Measurements from ENCODE around the gene C1S.

The C1S gene

DNA sequence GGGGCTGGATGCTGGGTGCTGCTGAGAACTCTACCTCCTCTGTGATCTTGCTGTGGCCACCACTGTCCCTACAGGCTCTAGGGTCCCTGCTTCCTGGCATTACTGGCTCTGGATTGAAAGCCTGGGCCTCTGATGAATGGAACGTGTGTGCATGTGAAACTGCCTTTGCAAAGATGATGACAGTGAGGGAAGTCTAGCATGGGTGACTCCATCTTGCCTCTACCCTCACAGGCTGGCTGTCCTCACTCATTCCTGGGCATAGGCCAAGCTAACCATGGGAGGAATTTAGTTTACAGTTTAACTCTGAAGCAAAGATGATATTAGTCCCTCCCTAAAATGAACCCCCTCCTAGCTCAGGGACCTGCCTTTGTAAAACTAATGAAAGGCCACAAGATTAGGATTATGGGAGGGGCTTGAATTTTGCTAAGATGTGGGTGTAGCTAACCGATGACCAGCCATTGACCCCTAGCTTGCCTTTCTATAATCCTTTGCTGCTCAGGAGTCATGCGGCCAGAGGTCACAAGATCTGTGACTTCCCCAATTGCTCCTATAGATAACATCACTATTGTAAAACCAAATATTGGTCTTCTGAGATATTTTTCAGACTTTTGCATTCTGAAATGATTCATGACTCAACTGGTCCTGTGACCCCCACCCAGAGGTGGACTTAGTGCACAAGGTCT is 2.2 kb upstream of the C1S start:
- no peak for DNase-seq (ENCODE audit: low spot score)
- Mint-ChIP-seq H3K27me3 (ENCODE audit: low read depth) (peaks cover 37% of the 10 kb centered on the region), H3K27ac (no peak overlapping the region), H3K4me1 (ENCODE audit: low read depth) (no peaks in the 10 kb centered on the region), H3K9me3 (no peaks in the 10 kb centered on the region), H3K36me3 (ENCODE audit: low read depth) (no peaks in the 10 kb centered on the region), H3K4me3 (no peak overlapping the region)

DNA sequence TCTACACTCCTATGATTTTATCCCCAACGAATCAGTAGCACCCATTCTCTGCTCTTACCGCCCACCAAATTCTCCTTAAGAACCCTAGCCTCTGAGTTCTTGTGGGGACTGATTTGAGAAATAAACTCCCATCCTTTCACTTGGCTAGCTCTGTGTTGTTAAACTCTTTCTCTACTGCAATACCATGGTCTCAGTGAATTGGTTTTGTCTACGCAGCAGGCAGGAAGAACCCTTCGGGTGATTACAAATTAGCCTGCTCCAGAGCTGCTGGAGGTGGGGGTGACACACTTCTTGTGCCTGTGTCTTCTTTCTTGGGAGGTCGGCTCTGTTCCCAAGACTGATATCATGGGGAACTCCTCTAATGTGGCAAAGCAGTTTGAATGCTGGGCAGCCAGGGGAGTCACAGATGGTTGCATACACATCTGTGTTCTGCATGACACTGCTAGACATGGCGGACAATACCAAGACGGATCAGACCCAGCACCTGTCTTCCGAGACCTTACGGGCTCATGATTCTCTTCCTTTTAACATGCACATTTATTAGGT is 1.6 kb upstream of the C1S start:
- H3K9me3 Mint-ChIP-seq, result no peaks in the 10 kb centered on the region
- no peak overlapping the region for H3K27ac Mint-ChIP-seq
- H3K27me3 Mint-ChIP-seq (ENCODE audit: low read depth), result peaks cover 33% of the 10 kb centered on the region

DNA sequence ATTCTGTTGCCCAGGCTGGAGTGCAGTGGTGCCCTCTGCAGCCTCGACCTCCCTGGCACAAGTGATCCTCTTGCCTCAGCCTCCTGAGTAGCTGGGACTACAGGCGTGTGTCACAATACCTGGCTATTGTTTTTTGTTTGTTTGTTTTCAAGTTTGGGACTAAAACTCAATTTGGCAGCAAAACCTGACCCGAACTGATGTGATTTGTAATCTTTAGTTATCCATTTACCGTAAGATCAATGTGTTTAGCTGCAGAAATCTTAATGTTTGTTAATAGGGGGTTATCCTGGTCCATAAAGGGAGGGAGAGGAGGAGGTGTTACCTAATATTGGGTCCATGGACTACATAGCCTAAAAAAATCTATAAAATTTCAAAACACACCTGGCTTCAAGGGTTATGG is 738 bp upstream of the C1S start:
- Mint-ChIP-seq H3K27me3 (ENCODE audit: low read depth) (peaks cover 28% of the 10 kb centered on the region), H3K27ac (no peak overlapping the region), H3K36me3 (ENCODE audit: low read depth) (no peaks in the 10 kb centered on the region), H3K9me3 (no peaks in the 10 kb centered on the region), H3K4me1 (ENCODE audit: low read depth) (no peaks in the 10 kb centered on the region), H3K4me3 (no peak overlapping the region)
- DNase-seq (ENCODE audit: low spot score), result no peak

More for the DNA sequence above, 1.6 kb upstream of the C1S start:
- Mint-ChIP-seq H3K36me3 (ENCODE audit: low read depth) (no peaks in the 10 kb centered on the region), H3K4me3 (no peak overlapping the region), H3K4me1 (ENCODE audit: low read depth) (no peaks in the 10 kb centered on the region)
- no peak for DNase-seq (ENCODE audit: low spot score)

DNA sequence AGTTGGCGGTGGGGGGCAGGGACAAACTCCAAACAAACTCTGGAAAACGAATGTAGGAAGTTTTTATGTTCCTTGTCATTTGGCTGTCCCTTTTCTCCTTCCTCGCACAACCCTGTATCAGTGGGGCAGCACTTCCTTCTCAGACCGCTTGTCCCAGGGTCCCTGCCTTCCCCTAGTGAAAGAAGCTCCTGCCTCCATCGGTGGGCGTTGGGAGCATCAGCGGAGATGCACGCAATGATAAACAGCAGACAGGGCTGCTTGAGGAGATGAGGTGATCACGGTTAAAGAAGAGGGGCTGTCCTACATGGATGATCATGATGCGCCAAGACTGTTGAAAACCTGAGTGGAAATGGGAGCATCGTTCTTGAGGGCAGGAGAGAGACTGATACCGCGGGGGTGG is 620 bp downstream of the C1S start:
- no peaks in the 10 kb centered on the region for H3K9me3 Mint-ChIP-seq
- no peak overlapping the region for H3K27ac Mint-ChIP-seq
- H3K27me3 Mint-ChIP-seq (ENCODE audit: low read depth), result peaks cover 22% of the 10 kb centered on the region
- H3K36me3 Mint-ChIP-seq (ENCODE audit: low read depth), result no peaks in the 10 kb centered on the region
- no peak for DNase-seq (ENCODE audit: low spot score)
- no peaks in the 10 kb centered on the region for H3K4me1 Mint-ChIP-seq (ENCODE audit: low read depth)
- H3K4me3 Mint-ChIP-seq, result no peak overlapping the region

DNA sequence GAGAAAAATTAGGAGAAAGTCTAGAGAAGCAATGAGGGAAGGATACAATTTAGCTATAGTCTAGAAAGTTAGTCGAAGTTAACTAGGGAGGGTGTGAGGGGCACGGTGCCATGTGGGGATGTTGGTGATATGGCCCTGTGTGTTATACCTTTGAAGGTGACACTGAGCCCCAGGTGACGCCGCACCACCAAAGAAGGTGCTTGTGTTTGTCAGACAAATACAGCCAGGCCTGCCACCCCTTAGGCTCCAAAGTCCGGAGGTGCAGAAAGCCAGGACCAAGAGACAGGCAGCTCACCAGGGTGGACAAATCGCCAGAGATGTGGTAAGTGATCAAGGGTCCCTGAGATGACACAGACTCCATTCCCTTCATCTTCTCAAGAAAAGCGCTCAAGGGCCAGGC is 1.1 kb downstream of the C1S start:
- DNase-seq (ENCODE audit: low spot score), result no peak
- Mint-ChIP-seq H3K4me1 (ENCODE audit: low read depth) (no peaks in the 10 kb centered on the region), H3K27me3 (ENCODE audit: low read depth) (peaks cover 22% of the 10 kb centered on the region), H3K36me3 (ENCODE audit: low read depth) (no peaks in the 10 kb centered on the region), H3K9me3 (no peaks in the 10 kb centered on the region), H3K27ac (no peak overlapping the region), H3K4me3 (no peak overlapping the region)

DNA sequence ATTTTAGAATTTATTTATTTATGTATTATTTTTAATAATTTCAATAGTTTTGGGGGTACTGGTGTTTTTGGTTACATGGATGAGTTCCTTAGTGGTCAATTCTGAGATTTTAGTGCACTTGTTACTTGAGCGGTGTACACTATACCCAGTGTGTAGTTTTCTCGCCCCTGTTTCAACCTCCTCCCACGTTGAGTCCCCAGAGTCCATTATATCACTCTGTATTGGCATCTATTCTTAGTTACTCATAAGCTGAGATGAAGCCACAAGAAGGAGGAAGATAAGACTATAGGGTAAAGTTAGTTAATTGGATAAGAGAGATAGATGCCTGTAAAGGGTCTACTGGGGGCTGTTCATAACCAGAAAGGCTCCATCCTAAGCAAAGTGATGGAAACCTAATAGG is 4.0 kb downstream of the C1S start:
- Mint-ChIP-seq H3K36me3 (ENCODE audit: low read depth) (no peaks in the 10 kb centered on the region), H3K4me3 (no peak overlapping the region), H3K27ac (no peak overlapping the region), H3K9me3 (no peaks in the 10 kb centered on the region), H3K4me1 (ENCODE audit: low read depth) (no peaks in the 10 kb centered on the region), H3K27me3 (ENCODE audit: low read depth) (peaks cover 17% of the 10 kb centered on the region)
- no peak for DNase-seq (ENCODE audit: low spot score)

DNA sequence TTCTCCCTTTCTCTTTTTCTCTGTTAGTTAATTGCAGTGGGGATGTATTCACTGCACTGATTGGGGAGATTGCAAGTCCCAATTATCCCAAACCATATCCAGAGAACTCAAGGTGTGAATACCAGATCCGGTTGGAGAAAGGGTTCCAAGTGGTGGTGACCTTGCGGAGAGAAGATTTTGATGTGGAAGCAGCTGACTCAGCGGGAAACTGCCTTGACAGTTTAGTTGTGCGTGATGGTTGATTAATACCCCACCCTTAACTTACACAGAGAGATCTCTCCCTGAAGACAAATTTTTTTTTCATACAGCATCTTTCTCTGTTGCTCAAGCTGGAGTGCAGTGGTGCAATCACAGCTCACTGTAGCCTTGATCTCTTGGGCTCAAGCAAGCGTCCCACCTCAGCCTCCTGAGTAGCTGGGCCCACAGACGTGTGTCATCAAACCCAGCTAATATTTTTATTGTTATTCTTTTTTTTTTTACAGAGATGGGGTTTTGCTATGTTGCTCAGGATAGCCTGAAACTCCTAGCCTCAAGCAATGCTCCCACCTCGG is 4.6 kb downstream of the C1S start:
- DNase-seq (ENCODE audit: low spot score), result no peak
- Mint-ChIP-seq H3K27ac (no peak overlapping the region), H3K36me3 (ENCODE audit: low read depth) (no peaks in the 10 kb centered on the region), H3K9me3 (no peaks in the 10 kb centered on the region), H3K4me1 (ENCODE audit: low read depth) (no peaks in the 10 kb centered on the region), H3K4me3 (no peak overlapping the region), H3K27me3 (ENCODE audit: low read depth) (peaks cover 12% of the 10 kb centered on the region)

DNA sequence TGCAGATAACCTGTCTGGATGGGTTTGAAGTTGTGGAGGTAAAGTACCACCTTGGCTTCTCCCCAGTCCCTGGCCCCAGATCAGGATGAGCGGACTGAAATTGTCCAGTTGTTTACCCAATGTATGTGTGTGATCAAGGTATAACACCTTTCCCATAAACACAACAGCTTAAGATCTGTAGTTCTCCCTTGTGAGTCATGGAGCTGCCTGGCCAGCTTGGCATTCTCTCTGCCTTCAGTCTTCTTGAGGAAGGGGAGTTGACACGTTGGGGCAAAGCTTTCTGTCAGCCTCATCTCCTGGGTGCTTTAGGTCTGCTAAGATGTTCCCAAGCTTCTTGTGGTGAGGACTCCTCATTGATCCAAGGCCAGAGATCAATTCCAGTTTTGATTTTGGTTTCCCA is 6.1 kb downstream of the C1S start:
- DNase-seq (ENCODE audit: low spot score), result no peak
- Mint-ChIP-seq H3K9me3 (no peaks in the 10 kb centered on the region), H3K36me3 (ENCODE audit: low read depth) (no peaks in the 10 kb centered on the region), H3K4me3 (no peak overlapping the region), H3K27ac (no peak overlapping the region), H3K4me1 (ENCODE audit: low read depth) (no peaks in the 10 kb centered on the region), H3K27me3 (ENCODE audit: low read depth) (peaks cover 7% of the 10 kb centered on the region)

DNA sequence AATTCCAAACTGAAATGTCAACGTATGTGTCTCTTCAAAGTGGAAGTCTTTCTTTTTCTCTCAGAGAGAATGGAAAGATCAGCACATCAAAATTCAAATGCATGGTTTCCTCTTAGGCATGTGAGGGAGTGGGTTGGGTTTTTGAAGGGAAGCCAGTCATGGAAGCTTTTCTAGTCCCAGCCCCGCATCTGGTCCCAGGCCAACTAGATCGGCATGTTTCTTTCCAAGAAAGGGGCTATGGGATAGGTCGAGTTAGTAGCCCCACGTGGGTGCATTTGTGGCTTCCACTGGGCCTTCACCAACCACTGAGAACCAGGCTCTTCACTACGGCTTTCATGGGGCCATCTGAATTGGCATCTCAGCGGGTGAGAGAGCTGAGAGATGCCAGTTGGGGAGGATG is 6.6 kb downstream of the C1S start:
- Mint-ChIP-seq H3K9me3 (no peaks in the 10 kb centered on the region), H3K27ac (no peak overlapping the region), H3K36me3 (ENCODE audit: low read depth) (no peaks in the 10 kb centered on the region), H3K4me1 (ENCODE audit: low read depth) (no peaks in the 10 kb centered on the region), H3K27me3 (ENCODE audit: low read depth) (peaks cover 10% of the 10 kb centered on the region), H3K4me3 (no peak overlapping the region)
- DNase-seq (ENCODE audit: low spot score), result no peak

DNA sequence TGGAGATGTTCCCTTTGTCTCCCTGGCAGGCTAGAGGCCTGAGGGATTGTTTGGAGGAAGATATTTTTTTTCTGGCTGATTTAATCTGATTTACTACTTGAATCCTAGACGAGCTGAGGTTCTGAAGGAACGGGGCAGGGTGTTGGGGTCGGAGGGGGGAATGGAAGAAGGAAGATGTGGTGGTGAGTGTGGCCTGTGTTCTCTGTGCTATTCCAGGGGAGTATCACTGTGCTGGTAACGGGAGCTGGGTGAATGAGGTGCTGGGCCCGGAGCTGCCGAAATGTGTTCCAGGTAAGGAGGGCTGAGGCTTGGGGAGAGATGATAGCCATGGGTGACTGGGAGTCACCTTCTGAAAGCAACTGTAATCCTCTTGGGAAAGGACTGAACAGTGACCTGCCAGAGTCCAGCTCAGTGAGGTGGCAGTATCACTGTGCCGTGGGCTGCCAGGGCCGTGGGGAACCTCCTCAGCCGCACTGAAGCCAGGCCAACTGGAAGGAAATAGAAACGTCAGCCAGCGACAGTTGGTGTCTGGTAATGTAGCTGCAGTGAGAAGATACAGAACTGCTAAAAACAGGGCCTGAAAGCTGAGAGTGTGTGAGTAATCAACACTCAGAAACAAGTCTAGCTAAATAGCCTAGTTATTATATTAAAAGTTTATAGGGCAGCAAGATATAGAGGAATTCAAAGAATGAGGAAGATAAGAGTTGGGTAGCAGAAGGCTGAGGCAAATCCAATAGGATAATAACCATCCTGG is 7.9 kb downstream of the C1S start:
- Mint-ChIP-seq H3K9me3 (no peaks in the 10 kb centered on the region), H3K27ac (no peak overlapping the region), H3K27me3 (ENCODE audit: low read depth) (peaks cover 10% of the 10 kb centered on the region), H3K4me1 (ENCODE audit: low read depth) (no peaks in the 10 kb centered on the region), H3K36me3 (ENCODE audit: low read depth) (no peaks in the 10 kb centered on the region), H3K4me3 (no peak overlapping the region)
- DNase-seq (ENCODE audit: low spot score), result no peak

DNA sequence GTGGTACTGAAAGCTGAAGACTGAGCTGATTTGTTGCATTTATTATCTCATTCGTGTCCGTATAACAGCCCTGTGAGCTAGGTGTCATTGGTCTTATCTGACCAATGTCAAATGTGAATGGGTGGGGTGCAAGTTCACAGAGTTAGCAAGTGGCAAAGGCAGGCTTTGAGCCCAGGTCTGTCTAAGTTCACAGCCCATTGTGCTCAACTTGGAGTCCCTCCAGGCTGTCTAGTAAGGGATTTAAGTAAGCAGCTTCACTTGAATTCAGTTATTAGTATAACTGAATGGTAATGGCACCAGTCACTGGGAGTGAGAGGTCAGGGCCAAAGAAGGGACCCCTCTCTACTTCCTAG is 8.5 kb downstream of the C1S start:
- Mint-ChIP-seq H3K9me3 (no peaks in the 10 kb centered on the region), H3K4me1 (ENCODE audit: low read depth) (no peaks in the 10 kb centered on the region), H3K27ac (no peak overlapping the region), H3K27me3 (ENCODE audit: low read depth) (peaks cover 10% of the 10 kb centered on the region), H3K36me3 (ENCODE audit: low read depth) (no peaks in the 10 kb centered on the region), H3K4me3 (no peak overlapping the region)
- DNase-seq (ENCODE audit: low spot score), result no peak

DNA sequence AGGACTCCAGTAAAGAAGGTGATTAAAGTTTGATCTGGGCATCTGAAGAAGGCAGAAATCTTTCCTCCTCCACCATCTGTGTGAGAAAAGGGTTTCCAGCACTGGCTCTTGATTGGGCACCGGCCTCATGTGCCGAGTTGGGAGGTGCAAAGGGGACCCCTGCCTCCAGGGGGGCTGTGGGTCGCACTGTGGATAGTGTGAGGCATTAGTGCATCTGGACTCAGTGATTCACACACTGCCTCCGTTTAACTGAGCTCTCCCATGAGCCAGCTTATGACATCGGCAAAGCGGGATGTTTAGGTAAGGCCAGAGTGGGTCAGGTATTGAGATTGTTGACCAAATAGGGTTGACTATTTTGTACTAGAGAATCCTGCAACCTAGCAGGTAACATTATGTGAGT is 8.9 kb downstream of the C1S start:
- Mint-ChIP-seq H3K27ac (no peak overlapping the region), H3K4me3 (no peak overlapping the region), H3K36me3 (ENCODE audit: low read depth) (no peaks in the 10 kb centered on the region), H3K9me3 (no peaks in the 10 kb centered on the region), H3K27me3 (ENCODE audit: low read depth) (peaks cover 10% of the 10 kb centered on the region), H3K4me1 (ENCODE audit: low read depth) (no peaks in the 10 kb centered on the region)
- no peak for DNase-seq (ENCODE audit: low spot score)

DNA sequence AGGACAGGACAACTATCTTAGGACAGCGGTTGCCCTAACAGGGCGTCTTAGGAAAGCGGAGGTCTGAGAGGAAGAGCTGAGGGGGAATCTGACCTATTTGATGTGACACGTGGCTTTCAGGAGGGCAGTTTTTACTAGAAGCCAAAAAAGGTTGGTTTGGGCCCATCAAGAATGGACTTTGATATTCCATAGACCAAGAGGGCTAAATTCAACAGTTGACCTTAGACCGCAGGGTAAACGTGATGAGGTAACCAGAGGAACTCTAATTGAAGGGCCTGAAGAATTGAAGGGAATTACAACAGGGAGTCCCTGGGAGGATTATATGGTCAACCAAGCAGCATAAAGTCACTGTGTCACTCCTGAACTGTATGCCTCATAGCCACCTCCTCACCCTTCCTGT is 11.5 kb downstream of the C1S start:
- Mint-ChIP-seq H3K4me1 (ENCODE audit: low read depth) (peaks cover 3% of the 10 kb centered on the region), H3K36me3 (ENCODE audit: low read depth) (no peaks in the 10 kb centered on the region), H3K9me3 (no peaks in the 10 kb centered on the region), H3K27me3 (ENCODE audit: low read depth) (peaks cover 12% of the 10 kb centered on the region), H3K27ac (no peak overlapping the region), H3K4me3 (no peak overlapping the region)
- DNase-seq (ENCODE audit: low spot score), result no peak

DNA sequence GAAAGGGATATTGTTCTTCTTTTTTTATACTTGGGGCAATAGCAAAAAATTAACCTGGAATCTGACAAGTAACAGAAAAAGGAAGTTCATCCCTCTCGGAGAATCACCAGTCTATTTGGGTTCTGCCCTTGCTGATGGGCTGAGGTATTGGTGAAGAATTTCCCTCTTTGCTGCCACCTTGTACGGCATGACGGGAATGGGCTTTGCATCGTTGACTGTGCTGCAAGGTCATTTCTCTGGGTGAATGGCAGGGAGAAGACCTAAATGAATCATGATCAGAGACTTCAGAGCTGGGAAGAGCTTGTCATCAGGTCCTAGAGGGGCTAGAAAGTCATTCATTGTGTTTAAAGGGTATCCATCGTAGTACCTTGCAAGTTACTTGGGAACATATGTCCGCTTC is 12.0 kb downstream of the C1S start:
- Mint-ChIP-seq H3K9me3 (no peaks in the 10 kb centered on the region), H3K27ac (no peak overlapping the region), H3K4me1 (ENCODE audit: low read depth) (peaks cover 3% of the 10 kb centered on the region), H3K27me3 (ENCODE audit: low read depth) (peaks cover 12% of the 10 kb centered on the region), H3K4me3 (no peak overlapping the region), H3K36me3 (ENCODE audit: low read depth) (no peaks in the 10 kb centered on the region)
- DNase-seq (ENCODE audit: low spot score), result no peak
